ENCODE measurements around the gene TYK2.

- TF ChIP-seq CTCF (IDR thresholded peaks at IDR 0.05) = no peak
- TF ChIP-seq POLR2A (IDR thresholded peaks at IDR 0.05) = no peak
Observed at GRCh38 chr19:10365518-10365917, 14.9 kb downstream of the TYK2 start.
